HG03139 (cell line): Measurements from ENCODE around the gene SLC2A6.

Experiments
- ATAC-seq: cut with Tn5 transposase; IDR thresholded peaks from one replicate; pipeline ENCODE4 v1.9.1; 2021; ENCODE audit not compliant: unreplicated experiment

The SLC2A6 gene

DNA sequence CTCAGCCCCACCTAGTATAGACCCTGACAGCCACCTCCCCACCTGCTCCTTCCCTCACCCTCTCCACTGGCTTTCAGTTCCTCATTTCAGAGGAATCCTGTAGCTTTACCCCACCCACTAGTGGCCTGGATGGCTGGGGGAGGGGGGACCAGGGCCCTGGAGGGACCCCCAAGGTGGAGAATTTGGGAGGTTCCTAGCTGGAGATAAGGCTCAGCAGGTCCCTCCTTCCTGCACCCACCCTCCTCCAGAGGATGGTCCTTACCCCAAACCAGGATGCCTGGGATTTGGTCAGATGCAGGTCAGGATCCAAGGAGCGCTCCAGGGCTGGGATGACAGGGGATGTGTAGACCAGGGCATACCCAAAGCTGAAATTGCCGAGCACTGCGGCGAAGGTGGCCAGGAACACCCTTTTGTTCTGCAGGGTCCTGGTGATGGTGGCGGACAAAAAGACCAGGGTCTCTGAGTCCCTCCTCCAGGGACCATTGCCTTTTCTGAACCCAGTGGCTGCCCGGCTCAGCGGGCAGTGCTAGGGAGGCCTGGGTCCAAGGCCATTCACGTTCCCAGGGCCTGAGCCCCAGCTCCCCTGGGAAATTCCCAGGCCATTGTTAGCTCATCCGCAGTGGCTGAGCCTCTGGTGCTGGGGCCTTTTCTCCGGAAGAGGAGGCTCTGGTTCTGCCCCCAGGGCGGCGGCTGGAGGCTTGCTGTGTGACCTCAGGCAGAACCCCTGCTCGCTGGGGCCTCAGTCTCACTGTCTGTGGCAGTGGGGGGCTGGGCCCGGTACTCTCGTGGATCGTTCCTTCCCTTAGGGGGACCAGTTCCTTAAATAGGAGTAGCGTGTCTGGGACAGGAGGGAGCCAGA is 678 bp downstream of the SLC2A6 start:
- ATAC-seq: peak; percentile 36

DNA sequence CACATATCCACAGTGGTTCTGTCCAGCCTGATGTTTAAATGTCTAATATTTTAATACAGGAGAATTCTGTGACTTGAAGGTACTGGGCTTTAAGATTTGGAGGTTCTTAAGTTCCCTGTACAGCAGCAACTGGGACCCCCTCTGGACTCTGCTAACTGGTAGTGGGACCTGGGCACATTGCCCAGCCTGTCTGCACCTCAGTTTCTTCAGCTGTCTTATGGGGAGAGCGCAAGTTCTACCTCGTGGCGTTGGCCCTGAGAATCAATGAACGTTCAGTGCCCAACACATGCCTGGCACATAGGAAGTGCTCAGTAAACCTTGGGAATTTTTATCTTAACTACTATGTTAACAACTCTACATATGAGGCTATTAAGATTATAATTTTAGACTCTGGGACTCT is 1.4 kb downstream of the SLC2A6 start:
- ATAC-seq: no peak

GRCh38 chr9:133476941-133477340 is 2.0 kb downstream of the SLC2A6 start:
- no peak for ATAC-seq

DNA sequence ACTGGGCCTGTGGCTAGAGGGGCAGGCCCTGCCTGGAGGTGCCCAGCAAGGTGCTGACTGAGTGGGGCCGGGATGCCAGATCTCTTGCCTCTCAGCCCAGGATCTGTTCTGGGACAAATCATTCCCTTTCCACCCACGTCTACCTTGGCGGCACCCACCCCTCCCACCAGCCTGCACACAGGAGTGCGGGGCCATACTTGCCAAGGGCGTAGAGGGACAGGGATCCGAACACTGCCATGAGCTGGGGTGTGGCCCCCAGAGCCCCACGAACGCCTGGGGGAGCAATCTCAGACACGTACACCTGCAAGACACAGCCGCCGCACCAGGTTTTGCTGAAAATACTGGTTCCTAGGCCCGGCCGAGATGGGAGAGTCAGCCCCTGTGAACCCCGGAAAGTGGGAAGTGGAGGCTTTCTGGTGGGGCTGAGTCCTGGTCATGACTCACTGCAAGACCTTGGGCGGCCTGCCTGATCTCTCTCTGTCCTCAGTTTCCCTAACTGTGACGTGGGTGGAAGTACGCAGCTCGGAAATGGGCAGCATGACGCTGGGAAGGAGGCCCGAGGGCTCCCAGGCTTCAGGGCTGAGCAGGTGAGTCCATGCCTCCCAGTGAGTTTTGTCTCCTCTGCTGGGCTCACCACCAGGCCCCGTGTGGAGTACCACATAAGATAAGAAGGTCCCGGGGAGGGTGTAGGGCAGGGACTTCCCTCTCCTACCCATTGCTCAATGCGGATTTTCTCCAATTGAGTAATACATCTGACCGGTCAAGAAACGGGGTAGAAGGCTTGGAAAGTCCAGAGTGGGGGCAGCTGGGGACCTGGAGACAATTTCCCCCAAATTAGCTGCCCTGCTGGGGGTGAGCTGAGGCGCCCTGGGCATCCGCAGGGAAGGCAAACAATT is 2.6 kb downstream of the SLC2A6 start:
- ATAC-seq: no peak

DNA sequence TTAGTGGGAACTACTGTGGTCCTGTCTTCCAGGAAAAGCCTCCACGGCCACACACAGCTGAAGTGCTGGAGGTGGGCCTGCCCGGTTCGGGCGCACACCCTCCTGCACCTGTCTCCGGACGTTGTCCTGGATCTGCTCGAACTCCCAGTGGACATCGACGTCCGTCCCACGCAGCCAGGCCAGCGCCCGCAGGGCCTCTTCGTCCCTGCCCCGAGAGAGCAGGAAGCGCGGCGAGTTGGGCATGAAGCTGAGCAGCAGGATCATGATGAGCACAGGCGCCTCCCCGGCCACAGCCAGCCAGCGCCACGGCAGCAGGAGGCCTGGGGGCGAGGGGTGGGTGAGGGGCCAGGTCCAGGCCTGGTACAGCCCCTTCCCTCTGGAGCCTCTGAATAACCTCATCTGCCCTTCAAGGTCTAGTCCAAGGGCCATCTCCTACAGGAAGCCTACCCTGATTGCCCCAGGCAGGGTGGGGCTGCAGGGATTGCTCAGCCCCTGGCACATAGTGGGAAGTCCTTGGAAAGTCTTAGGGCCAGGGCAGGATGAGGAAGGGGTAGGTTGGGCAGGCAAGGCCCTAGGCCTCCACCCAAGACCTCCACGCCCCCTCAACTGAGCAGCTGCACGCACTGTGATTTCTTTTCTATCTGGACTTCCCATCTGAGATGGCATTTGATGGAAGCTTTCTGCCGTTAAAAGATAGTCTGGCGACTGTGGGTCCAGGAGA is 3.4 kb downstream of the SLC2A6 start:
- ATAC-seq: no peak

DNA sequence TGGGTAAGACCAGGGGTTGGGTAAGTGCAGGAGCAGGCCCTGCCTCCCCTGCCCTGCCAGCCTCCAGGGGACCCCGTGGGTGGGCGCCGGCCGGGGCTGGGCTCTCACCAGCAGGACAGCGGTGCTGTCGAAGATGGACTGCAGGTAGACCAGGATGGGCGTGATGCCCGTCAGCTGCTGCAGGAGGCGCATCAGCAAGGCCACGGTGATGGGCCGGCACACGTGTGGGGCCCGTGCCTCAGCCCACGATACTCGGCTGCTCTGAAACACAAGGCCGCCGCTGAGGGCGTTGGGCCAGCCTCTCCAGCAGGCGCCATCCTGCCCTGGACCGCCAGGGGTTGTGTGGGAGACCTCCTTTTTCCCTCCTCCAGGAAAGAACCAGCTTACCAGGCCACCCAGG is 4.0 kb downstream of the SLC2A6 start:
- no peak for ATAC-seq

DNA sequence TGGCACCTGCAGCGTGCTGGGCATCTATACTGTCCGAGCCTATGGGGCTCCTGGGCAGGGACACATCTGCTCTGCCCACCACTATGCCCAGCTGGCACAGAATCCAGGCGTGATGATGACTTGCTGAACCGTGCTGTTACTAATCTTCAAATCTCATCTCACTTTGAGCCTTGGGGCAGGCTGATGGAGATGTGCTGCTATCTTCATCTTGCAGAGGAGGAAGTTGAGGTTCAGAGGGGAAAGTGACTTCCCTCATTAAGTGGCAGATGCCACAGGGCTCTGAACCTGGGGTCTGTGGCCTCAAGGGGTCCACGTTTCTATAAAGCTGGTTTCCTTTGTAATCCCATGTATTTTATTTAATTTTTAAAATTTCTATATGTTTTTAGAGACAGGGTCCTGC is 4.7 kb downstream of the SLC2A6 start:
- ATAC-seq: no peak

GRCh38 chr9:133473743-133474142 is 5.2 kb downstream of the SLC2A6 start:
- ATAC-seq: no peak

- ATAC-seq: no peak
These were observed 6.0 kb downstream of the SLC2A6 start for GRCh38 chr9:133472753-133473378.

DNA sequence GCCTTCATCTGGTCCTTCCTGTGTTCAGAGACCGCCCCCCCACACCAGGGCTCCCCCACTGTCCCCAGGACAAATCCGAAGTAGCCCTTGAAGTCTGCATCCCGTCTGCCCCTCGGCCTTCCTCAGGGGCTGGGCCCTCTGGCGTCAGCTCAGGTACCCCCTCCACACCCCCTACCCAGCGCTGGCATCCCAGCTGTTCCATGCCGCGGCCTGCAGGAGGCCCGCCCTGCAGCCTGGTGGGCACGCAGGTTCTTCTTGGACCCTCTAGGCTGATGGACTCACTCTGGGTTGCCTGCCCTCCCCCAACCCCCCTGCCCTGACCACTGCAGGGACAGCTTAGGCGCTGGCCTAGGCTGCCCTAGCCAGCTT is 6.6 kb downstream of the SLC2A6 start:
- ATAC-seq: no peak

GRCh38 chr9:133471551-133472276 is 7.2 kb downstream of the SLC2A6 start:
- ATAC-seq: no peak

GRCh38 chr9:133470988-133471387 is 7.9 kb downstream of the SLC2A6 start:
- ATAC-seq: no peak

- no peak for ATAC-seq
These were observed 8.4 kb downstream of the SLC2A6 start for GRCh38 chr9:133470427-133470924.

- ATAC-seq: no peak
These were observed 10.0 kb downstream of the SLC2A6 start for GRCh38 chr9:133468777-133469421.

- ATAC-seq: no peak
These were observed 10.5 kb downstream of the SLC2A6 start for GRCh38 chr9:133468374-133468773.

DNA sequence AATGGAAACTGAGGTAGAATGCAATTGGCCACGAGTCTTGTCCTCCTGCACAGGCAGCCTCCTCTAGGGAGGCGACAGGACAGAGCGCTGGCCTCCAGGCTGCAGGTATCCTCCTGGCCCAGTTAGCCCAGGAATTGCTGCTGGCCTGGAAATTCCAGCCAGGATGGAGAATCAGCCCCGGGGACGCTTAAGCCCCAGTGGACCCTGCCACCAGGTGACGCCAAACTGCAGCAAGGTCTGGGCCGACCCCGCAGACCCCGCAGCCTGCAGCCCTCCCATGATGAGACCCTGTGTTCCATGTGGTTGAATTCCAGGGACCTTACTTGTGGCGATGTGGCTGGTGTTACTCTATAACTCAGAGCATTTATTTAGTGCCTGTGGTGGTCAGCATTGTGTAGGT is 11.8 kb downstream of the SLC2A6 start:
- no peak for ATAC-seq

GRCh38 chr9:133465984-133466383 is 12.9 kb downstream of the SLC2A6 start:
- no peak for ATAC-seq

DNA sequence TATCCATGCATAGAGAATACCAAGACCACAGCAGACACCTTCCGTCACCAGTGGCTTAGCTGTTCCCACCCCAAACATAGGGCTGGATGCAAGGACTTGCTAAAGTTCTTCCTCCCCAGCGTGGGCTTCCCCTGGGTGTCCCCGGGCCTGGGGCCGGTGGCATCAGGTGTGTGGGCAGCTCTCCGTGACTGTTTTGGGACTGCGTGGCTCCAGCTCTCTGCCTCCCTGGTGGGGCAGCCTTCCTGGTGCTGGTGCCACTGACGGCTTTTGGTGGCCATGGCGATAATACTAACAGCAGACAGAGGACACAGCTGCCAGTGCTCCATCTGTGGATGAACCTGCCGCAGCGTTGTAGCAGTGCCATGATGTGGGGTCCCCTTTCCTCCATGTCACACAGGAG is 14.3 kb downstream of the SLC2A6 start:
- ATAC-seq: no peak

DNA sequence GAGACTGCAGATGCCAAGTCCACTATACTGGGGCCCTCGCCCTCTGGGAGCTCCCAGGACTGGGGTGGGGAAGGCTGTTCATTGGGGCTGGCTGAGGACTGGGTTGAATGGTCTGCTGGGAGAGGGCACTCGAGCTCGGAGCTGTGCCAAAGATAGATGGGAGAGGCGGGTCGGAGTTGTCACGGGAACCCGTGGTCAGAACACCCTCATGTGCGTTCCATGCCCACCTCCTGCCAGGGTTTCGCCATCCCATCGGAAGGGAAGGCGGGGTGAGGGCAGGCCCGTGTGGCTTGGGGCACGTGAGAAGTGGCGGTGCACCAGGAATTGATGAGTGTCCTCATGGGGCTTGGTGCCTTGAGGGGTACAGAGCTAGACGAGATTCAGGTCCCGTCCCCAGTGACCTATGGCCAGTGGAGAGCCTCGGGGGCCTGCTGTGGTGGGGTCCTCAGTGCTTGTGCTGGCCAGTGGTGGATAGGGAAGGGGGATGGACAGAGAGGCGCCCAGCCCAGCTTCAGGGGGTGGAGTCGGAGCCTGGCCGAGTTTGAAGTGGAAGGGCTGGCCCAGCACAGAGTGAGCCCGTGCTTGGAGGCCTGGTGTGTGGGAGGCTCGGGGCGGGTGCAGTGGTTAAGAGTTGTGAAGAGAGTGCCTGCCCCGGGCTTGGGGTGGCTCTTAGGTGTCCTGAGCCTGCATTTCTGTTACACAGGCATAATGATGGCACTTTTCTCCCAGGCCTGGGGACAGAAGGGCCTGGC is 14.9 kb downstream of the SLC2A6 start:
- ATAC-seq: no peak
